ENCODE measurements around the gene ACOXL. TPM values are rescaled to one million over a fixed set of nuclear protein-coding genes. Genes with fewer than 3 reads are reported as not detected.

ACOXL gene
- total and polyA plus RNA-seq, 2 donors (not counting 3 experiments of a cell fraction or from before 2014, with no cell fraction given): not detected

DNA sequence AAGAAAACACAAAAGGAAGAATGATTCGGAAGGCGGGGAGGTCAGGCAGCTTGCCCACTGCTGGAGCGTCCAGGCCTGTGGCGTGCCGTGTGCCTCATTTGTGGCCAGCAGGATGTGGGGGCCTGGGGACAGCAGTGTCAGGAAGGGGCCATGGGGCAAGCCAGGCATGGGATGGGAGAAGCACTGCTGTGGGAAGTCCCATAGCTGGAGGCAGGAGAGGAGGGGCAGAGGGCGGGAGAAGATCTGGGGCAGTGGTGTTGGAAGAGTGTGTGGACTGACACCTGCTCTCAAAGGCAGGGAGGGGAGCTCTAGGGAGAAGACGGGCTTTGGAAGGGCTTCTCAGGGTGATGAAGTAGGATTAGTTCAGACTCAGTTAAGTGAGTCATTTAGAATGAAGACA is 133.7 kb downstream of the ACOXL start:
- no peaks in the 10 kb centered on the region for H3K9me3 ChIP-seq (replicated peaks; ENCODE audit: control insufficient read depth, insufficient read depth, low read length)
- H3K4me3 ChIP-seq (replicated peaks in 1 of 3; ENCODE audit: insufficient read depth in 1 of 3, low read depth in 1 of 3, low read length in 3 of 3): no peak overlapping the region
- no peak overlapping the region for H3K27ac ChIP-seq (ENCODE audit: insufficient read depth, low read depth, low read length)
- H3K4me2 ChIP-seq (ENCODE audit: insufficient read depth, low read length): no peak overlapping the region
- no peaks in the 10 kb centered on the region for H4K20me1 ChIP-seq (replicated peaks; ENCODE audit: control insufficient read depth, extremely low read depth, insufficient read depth, low read length)
- no peaks in the 10 kb centered on the region for H3K36me3 ChIP-seq (ENCODE audit: control insufficient read depth in 2 of 2, extremely low read depth in 1 of 2, insufficient read depth in 2 of 2, low read length in 2 of 2)
- ChIA-PET POLR2A (no interaction called here), CTCF (no interaction called here)
- peaks cover 3 to 6% of the 10 kb centered on the region in 2 experiments for H3K27me3 ChIP-seq (ENCODE audit: control insufficient read depth in 2 of 2, insufficient read depth in 2 of 2, low read length in 2 of 2)
- H3K4me1 ChIP-seq (ENCODE audit: control insufficient read depth, extremely low read depth, insufficient read depth, low read length): no peaks in the 10 kb centered on the region
- intact Hi-C loops (cut with micrococcal nuclease) (no loop called here), dilution Hi-C loops (cut with MboI; ENCODE audit: extremely low pct_ligation_motif_present, low sequenced_read_pairs) (no loop called here)
- H3K9ac ChIP-seq (replicated peaks; ENCODE audit: extremely low read depth, insufficient read depth, low read length): no peak overlapping the region
- TF ChIP-seq, protein P1, sequence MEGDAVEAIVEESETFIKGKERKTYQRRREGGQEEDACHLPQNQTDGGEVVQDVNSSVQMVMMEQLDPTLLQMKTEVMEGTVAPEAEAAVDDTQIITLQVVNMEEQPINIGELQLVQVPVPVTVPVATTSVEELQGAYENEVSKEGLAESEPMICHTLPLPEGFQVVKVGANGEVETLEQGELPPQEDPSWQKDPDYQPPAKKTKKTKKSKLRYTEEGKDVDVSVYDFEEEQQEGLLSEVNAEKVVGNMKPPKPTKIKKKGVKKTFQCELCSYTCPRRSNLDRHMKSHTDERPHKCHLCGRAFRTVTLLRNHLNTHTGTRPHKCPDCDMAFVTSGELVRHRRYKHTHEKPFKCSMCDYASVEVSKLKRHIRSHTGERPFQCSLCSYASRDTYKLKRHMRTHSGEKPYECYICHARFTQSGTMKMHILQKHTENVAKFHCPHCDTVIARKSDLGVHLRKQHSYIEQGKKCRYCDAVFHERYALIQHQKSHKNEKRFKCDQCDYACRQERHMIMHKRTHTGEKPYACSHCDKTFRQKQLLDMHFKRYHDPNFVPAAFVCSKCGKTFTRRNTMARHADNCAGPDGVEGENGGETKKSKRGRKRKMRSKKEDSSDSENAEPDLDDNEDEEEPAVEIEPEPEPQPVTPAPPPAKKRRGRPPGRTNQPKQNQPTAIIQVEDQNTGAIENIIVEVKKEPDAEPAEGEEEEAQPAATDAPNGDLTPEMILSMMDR (IDR thresholded peaks at IDR 0.05; ENCODE audit: extremely low read depth in 1 of 2, insufficient read depth in 1 of 2, low read depth in 1 of 2, low read length in 2 of 2): no peak
- TF ChIP-seq EZH2 (IDR thresholded peaks at IDR 0.05; ENCODE audit: borderline replicate concordance, low read depth, low read length, severe bottlenecking): no peak
- no peak for TF ChIP-seq POLR2A (IDR thresholded peaks at IDR 0.05; ENCODE audit: low read depth, low read length)
- no peak for TF ChIP-seq FOS (IDR thresholded peaks at IDR 0.05; ENCODE audit: borderline replicate concordance, insufficient read depth, low read length)
- TF ChIP-seq, protein P2, sequence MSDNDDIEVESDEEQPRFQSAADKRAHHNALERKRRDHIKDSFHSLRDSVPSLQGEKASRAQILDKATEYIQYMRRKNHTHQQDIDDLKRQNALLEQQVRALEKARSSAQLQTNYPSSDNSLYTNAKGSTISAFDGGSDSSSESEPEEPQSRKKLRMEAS (IDR thresholded peaks at IDR 0.05; ENCODE audit: insufficient read depth, insufficient read length): no peak
- no peak for TF ChIP-seq MYC (IDR thresholded peaks at IDR 0.05; ENCODE audit: low read depth, low read length)
- TF ChIP-seq JUN (IDR thresholded peaks at IDR 0.05; ENCODE audit: borderline replicate concordance, insufficient read depth, insufficient read length, low read depth): no peak
- no peak for TF ChIP-seq POLR2AphosphoS5 (IDR thresholded peaks at IDR 0.05; ENCODE audit: insufficient read depth, low read depth, low read length)
- no peak for TF ChIP-seq GATA2 (IDR thresholded peaks at IDR 0.05; ENCODE audit: insufficient read depth, insufficient read length, low read depth, low read length)
- no peak overlapping the region for H2AFZ ChIP-seq (ENCODE audit: low read depth, low read length)
- DNase-seq (ENCODE audit: low read depth, low spot score) (no peak), FAIRE-seq (no peak)
- no peaks in the 10 kb centered on the region for H3K79me2 ChIP-seq (ENCODE audit: control insufficient read depth, insufficient read depth, low read length)
- no TSS peak for BruUV-seq (replicated peaks)
- H3K9me1 ChIP-seq (replicated peaks; ENCODE audit: control insufficient read depth, extremely low read depth, insufficient read depth, low read length): no peaks in the 10 kb centered on the region
